GM15510 (cell line): Measurements from ENCODE around the gene UNC13D.

Experiments used
- POLR2A ChIP-seq: IDR thresholded peaks from 3 replicates; pipeline ENCODE4 v1.6.1; 2011; ENCODE audit warnings: borderline replicate concordance; ENCODE audit not compliant: insufficient read length; ENCODE audit errors: extremely low read depth

The UNC13D gene

DNA sequence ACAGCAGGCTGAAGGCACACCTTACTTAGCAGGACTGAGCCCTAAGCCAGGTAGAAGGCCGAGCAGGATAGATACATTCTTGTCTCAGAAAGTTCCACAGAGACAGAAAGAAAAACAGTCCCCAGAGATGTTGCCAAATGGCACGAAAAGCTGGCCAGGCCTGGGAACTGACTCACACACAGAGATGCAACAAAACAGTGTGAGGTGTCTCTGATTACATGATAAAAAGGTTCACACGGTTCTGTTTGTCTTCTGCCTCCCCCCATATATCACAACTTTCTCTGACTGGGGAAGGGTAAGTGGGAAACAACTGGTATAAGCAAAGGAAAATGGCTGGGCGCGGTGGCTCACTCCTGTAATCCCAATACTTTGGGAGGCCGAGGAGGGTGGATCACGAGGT is 9.2 kb upstream of the UNC13D start:
- no peak for TF ChIP-seq POLR2A

DNA sequence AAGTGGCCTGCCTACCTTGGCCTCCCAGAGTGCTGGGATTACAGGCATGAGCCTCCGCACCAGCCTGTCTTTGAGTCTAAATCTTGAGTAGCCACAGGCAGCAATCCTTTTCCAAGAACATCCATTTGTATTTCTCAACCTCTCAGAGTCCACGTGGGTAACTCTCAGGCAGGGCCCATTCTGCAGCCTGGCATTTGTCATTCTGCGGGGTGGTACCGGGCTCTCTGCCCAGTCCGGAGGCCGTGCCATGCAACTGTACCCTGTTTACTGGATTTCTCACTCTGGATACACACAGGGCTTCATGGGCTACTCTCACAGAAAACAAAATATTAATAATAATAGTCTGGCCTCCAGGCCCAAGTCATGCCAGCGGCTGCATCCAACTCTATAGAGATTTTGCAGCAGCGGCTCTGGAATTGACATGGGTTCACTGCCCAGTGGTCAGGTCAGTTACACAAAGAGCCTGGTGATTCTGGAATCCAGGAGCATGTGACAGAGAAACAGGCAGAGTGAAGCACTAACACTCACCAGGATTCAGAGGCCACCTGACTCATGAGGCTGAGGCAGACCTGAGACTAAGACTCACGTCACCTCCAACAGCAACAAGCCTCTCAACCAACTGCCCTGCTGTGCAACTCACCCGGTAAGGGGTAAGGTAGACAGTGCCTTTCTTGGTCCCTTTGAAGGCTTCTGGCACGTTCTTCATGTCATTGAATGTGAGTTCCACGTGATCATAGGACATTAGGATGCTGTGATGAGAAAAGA is 6.9 kb upstream of the UNC13D start:
- no peak for TF ChIP-seq POLR2A

DNA sequence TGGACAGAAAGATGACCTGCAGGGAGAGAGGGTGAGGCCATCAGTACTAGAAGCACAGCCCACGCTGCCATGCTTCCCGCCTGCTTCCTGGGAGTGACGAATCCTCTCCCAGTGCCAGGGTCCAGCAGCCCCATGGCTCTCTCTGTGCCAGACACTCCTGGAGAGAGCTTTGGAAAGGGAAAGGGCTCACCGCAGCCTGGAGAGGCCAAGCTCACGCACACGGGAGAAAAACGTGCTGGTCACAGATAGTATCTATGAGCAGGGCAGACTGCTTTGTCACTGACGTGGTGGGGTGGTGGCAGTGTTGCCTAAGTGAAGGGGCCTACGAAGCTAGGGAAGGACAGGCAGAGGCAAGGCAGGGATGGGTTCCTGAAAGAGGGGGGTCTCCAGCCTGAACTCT is 5.5 kb upstream of the UNC13D start:
- no peak for TF ChIP-seq POLR2A

DNA sequence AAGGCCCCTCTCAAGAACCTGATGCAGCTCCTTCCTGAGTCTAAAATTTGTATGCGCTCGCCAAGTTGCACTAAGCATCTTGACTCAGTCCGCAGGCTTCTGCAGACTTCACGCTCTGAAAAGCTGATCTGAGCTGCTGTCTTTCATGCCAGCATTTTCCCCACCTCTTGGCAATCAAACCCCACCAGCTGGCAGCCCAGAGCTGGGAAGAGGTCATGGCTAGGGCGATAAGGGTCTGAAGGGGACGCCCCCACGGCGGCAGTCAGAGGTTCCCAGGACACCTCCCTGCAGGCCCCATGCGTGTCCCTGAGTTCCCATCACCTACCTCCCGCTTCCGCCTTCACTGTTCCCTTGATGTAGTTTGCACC is 5.1 kb upstream of the UNC13D start:
- no peak for TF ChIP-seq POLR2A

DNA sequence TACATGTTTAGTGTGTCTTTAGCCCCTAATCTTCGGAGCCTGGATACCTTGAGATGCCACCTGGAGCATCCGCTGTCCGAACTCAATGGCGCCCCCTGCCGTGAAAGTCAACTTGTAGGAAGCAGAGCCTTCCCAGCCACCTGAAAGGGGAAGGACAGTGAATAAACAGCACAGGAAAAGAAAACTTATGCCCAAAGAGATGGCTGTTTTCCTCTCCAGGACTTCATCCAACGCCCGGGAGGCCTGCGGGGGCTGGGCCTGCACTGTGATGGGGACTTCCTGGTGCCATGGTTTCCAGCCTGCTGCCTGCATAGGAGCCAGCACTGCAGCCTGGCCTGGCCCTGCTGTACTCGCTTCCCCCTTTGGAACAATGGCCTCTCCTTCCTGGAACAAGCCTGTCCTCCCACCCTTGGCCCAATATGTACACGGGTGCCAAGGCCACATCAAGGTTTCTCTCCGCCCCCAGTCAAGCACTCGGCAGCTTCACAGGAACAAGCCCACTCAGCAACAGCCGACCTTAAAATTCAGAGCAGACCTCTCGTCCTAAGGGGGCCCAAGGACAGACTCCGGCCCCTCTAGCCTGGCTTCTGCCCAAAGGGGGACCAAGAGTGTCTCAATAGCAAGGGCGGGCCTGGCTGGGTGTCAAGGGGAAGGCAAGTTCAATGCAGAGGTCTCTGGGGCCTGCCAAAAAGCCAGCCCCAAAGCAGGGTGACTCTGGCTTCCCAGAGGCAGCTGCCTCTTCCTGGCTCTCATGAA is 4.5 kb upstream of the UNC13D start:
- TF ChIP-seq POLR2A: no peak

DNA sequence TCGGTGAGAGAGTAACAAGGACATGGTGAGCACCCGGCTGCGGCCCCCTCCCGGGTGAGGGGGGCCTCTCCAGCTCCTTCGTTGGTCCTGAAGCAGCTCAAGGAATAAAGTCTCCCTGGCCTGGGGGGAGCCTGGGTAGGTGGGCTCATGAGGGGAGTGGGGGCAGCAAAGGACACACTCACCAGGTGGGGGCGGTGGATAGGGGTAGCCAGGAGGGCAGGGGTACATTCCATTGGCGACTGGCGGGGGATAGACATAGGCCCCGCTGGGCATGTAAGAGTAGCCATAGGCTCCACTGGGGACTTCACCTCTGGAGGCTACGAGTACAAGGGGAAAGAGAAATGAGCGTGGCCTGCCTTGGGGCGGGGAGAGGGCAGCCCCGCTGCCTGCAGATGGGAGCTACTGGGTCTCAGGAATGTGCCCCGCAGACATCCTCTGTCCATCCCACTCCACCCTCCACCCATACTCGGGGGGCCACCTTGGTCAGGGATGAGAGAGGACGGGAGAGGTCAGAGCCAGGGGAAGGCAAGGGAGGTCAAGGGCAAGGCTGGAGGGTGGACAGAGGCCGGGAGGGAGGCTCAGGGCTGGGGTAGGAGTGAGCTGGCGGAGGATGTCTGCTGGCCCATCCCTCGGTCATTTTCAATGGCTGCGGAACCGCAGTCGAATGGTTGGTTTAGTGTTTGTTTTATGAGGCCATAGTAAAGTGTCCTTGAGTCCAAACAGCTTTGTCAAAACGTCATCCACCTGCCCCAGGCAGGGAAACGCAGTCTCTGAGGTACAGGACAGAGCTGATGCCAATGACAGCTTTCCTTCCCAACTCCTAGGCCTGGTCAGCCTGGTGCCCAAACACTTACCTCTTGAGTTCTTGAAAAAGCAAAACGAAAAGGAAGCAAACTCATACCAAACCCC is 3.7 kb upstream of the UNC13D start:
- TF ChIP-seq POLR2A: no peak

DNA sequence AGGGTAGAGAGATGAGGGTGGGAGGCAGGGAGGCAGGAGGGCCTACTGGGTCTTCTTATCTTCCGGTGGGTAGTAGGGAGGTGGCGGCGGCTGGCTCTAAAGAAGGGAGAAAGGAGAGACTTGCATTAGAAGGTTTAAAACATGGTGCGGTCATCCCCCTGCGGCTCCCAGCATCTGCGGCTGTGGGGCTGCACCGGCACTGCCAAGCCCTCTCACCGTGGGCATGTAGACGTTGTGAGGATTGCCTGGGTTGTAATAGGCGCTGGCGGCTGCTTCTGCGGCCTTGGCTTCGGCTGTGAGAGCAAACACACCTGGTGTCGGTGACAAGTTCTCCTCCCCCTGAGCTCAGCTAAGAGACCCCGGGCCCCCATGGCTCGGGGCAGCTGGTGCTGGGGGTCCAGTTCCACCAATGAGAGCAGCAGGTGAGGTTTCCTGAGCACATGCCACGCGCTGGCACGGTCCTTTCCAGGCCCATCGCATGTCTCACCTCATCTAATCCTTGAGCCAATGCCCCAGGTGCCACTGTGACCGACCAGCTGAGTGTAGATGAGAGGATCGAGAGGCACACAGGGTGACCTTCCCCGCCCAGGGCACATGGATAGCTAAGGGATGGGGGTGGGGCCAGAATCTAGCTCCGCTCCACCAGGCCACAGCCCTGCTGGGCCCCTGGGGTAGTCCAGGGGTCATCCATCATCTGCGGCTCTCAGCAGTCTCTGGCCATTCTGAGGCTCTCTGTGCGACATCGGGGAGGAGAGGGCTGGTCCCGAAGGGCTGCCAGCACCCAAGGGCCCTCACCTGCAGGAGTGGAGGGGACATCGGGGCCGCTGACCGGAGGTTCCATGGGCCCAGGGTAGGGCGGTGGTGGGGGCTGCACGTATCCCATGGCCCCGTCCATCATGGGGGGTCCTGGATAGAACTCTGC is 2.7 kb upstream of the UNC13D start:
- peak; percentile 10 for TF ChIP-seq POLR2A

DNA sequence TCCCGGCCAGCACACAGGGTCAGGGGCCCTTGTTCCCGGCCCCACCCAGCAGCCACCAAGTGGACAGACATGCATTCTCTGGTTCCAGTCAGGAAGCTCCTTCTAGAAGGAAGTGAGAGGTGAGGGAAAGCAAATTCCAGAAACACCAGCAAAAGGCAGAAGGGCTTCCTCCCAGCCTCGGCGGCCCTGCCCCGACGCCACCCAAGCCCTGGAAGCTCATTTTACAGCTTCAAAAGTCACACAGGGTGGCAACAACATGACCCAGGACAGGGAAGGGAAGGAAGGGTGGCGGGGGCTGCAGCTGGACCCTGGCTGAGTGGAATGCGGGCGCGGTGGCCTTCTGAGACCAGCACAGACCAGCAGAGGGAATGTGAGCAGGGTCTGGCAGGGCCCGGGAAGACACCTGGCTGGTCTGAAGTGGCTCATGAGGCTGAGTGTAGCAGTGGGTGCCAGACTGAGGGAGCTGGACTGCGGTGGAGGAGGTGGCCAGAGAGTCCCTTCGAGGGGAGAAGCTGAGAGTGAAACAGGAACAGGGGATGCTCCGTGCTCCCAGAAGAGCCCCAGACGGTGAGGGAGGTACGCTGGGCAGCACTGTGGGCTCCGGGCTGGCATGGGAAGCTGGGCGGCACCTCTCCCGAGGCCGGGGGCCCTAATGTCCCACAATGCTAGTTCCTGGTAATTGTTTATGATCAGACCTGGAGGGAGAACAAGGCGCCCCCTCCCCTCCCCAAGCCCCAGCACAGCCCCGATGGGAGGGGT is 1.9 kb upstream of the UNC13D start:
- no peak for TF ChIP-seq POLR2A

DNA sequence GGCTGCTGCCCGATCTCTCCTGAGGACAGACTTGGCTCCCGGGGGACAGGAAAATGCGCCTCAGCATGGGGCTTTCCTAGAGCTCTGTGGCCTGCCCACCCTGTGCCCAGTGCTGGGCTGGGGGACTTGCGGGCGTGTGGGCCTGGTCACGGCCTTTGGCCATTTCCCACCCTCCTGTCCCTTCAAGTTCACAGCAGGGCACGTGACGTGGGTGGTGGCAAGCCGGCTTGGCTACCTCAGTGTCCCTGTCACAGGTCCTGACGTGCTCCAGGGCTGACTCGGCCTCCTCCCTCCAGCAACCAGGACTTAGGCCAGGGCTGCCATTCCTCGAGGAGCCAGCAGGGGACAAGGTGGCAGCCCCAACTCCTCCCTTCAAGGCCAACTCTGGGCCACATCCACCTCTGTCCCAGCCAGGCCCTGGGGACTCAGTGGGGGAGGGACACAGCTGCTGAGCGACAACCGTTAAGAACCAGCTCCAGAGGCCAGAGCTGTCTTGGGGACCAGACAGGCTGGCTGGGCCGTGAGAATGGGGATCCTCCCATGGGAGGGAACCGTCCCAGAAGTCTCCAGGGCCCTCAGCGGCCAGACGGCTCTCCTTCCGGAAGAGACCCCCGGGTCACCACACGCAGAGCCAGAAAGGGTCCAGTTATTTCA is 981 bp upstream of the UNC13D start:
- TF ChIP-seq POLR2A: peak; percentile 19

DNA sequence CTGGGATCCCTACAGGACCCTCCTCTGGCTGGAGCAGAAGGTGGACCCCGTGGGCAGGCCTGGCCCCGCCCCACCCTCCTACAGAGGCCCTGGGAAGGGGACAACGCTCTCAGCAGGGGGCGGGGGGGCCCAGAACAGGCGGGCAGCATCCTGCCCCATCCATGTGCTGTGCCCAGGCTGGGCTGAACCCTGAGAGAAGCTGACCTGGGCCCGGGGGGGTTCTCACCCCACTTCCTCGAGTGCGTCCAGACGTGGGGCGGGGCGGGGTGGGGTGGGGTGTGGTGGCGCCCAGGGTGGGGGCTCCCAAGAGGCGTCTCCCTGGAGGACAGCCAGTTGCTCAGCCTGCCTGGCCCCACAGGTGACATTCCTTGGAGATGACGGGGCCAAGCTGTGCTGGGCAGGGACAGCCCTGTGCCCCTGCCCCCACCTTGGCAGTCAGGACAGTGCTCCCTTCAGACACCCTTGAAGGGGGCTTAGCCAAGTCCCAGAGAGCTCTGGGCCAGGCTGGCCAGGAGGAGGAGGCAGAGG is 390 bp upstream of the UNC13D start:
- TF ChIP-seq POLR2A: no peak

DNA sequence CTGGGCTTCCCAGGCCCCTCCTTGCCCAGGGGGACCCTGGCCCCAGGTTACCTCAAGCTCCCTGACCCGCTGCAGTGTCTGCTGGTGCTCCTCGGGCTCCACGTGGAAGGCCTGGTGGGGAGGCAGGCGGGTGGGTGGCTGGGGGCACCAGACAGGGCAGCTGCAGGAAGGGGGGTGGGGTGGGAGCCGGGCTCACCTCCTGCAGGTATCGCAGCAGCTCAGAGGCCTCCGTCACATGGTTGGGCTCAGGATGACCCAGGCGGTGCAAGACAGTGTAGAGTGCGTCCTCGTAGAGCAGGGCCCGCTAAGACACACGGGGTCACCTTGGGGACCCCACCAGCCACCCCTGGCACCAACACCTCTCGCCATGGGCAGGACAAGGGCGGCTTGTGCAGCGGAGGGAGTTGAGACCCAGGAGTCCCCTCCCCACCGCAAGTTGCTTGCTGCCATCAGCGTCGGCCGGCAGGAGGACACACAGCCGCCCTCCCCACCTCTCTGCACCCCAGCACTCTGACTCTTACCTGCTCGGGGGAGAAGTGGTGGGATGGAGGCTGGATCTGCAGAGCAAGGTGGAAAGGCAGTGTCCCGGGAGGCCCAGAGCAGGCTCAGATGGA is 1.1 kb downstream of the UNC13D start:
- TF ChIP-seq POLR2A: no peak

DNA sequence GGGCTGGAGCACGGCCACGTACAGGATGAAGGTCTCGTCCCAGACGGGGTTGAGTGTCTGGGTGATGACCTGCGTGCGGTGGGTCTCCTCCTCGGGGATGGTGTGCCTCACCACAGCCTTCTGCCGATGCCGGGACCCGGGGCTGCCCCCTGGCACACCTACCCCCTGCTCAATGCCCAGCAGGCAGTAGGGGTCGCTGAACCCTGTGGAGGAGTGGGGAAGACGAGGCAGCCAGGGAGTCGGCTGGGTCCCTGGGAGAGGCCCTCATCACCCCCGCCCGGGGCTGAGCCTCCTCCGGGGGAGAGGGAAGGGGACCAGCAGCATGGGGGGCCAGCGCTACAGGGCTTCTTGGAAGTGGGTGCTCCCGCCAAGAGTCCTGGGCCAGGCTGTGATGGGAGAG is 1.8 kb downstream of the UNC13D start:
- no peak for TF ChIP-seq POLR2A
